Left renal pelvis (tissue), 4 donors: ENCODE data around the gene CIDEA. TPM values are rescaled to one million over a fixed set of nuclear protein-coding genes. Genes with fewer than 3 reads are reported as not detected.
"Not testable (repeated sequence)": the region's sequence is repeated elsewhere in the genome, so short reads cannot be mapped to it uniquely, and the experiment has no call there.

Experiments used
- DNase-seq, 4 donors: peaks; one replicate each; pipeline ENCODE4 v3.0.0-alpha.2; 2013; ENCODE audit warnings: low read depth in 4 of 4, low spot score in 3 of 4
- polyA plus RNA-seq, 4 donors: library from polyadenylated mRNA; unstranded; fragments of 120-200 nt; gene quantifications; one replicate each; pipeline ENCODE4 v1.2.1, GENCODE V29; 2013; ENCODE audit not compliant: insufficient read length in 4 of 4

Gene CIDEA
- polyA plus RNA-seq, 4 donors = not detected

DNA sequence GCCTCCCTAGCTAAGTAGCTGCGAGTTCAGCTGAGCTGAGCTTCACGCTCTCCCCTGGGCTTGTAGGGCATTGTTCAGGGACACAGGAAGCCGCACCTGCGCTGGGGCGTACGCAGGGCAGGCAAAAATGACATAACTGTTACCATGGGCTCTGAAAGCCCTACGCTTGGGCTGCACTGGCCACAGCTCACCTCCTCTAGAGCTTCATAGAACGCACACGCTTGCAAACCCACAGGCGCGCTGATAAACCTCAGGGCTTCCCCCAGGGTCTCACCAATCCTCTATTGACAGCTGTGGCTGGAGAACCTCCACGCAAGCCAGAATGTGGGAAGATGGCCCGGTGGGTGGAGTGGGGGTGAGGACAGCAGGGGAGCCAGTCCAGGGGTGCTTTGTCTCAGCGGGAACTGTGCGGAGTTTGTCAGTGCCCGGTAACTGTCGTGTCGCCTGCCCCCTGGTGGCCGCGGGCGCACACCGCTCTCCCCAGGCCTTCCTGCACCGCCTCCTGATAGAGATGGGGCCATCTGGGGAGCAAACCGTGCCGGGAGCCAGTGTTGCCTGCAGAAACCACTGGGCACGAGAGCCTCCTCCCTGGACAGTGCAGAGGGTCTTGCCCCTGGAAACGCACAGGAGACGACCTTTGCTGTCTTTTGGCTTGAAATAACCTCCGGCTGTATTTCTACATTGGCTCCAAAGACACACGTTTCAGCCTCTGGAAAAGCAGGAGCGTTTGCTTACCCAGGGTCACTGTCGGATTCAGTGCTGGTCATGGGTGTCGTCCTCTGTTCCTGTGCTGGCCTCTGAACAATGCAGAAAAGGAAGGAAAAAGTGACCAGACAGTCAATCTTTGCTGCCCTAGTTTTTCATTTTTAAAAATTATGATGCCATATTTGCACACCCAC is 17.0 kb upstream of the CIDEA start:
- DNase-seq = peak in 1 of 4 donors; percentile 28

- no peak for DNase-seq
Observed at GRCh38 chr18:12238826-12239225, 15.3 kb upstream of the CIDEA start.

GRCh38 chr18:12239431-12239830 is 14.7 kb upstream of the CIDEA start:
- no peak for DNase-seq

- DNase-seq = no peak
Observed at GRCh38 chr18:12242658-12243260, 11.4 kb upstream of the CIDEA start.

GRCh38 chr18:12243272-12243671 is 10.9 kb upstream of the CIDEA start:
- not testable (repeated sequence) for DNase-seq

DNA sequence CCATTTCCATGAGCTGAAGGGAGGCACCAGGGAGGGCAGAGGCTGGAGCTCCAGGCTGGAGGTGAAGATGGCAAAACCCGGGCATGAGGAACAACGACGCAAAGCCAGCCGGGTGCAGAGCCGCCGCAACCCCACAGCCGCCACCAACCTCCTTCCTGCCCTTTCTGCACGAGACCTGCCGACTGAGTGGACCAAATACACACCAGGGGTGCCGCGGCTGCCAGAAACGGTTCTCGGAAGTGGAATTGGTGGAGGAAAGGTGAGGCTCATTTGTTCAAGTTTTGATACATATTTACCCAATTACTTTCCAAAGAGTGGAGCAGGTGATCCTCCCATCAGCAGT is 8.4 kb upstream of the CIDEA start:
- DNase-seq = no peak

GRCh38 chr18:12246849-12247808 is 7.0 kb upstream of the CIDEA start:
- DNase-seq = no peak

GRCh38 chr18:12247946-12248345 is 6.2 kb upstream of the CIDEA start:
- no peak for DNase-seq

DNA sequence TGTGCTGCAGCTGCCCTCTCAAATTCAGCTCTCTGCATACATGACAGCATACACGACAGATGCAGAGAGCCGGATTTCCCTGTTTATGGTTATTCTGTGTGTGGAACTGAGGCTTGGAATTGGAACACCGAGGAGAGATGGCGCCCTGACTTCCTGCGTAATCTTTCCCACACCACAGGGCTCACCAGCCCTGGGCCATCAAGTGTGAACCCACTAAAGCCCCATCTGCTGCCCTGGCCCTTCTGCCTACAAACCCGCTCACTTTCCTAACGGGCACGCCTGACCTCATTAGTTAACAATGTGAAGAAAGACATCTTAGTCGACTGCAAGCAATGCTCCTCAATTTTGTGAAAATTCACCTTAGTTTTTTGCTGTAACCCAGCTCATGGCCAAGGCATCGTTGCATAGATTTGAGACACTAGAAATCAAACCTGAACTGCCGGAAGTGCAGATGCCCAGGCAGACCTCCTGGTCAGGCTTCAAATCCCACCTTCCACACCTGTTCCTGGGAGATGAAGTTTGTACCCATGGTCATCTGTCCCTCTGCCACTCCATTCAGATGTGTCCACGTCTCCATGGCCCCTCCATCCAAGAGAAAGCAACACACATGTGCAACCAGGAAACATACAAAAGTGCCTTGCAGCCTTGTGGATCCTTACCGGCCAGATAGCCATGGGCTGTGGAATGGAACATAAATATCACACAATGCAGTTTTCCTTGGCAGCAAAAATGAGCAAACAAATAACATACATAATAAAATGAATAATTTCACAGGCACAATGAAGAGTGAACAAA is 5.0 kb upstream of the CIDEA start:
- no peak for DNase-seq

DNA sequence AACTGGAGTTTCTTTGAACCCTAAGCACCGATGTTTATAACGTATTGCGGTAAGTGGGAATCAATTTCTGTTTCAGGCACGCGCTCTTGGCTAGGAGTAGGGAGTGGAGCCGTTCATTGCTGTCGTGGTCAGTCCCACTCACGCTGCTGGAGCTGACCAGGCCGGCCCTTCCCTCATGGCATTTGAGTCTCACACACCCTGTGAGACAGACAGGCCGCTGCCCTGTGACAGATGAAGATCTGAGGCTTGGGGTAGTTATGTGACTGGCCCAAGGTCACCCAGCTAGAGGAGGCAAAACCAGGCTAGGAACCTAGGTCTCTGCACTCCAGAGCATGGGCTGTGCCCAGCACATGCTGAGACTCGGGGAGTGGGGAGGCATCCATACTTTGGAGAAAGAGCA is 2.9 kb upstream of the CIDEA start:
- DNase-seq = no peak

DNA sequence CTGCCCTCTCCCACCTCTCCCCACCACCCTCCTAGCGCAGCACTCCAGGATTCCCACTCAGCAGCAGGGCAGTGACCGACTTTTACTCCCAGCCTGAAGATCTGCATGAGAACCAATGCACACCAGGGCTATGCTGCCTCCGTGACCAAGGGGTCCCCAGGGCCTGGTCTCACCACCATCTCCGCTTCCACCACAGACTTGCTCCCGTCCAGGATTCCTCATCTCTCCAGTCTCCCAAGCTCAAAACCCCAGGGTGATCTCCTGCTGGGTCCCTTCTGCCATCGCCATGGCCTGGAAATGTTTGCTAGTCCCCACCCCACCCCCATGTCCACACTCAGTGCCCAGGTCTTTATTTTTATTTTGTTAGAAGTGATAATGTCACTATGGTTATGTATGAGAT is 2.1 kb upstream of the CIDEA start:
- DNase-seq = no peak

GRCh38 chr18:12253027-12253426 is 1.1 kb upstream of the CIDEA start:
- DNase-seq = no peak

- DNase-seq = no peak
Observed at GRCh38 chr18:12253663-12254135, 462 bp upstream of the CIDEA start.

DNA sequence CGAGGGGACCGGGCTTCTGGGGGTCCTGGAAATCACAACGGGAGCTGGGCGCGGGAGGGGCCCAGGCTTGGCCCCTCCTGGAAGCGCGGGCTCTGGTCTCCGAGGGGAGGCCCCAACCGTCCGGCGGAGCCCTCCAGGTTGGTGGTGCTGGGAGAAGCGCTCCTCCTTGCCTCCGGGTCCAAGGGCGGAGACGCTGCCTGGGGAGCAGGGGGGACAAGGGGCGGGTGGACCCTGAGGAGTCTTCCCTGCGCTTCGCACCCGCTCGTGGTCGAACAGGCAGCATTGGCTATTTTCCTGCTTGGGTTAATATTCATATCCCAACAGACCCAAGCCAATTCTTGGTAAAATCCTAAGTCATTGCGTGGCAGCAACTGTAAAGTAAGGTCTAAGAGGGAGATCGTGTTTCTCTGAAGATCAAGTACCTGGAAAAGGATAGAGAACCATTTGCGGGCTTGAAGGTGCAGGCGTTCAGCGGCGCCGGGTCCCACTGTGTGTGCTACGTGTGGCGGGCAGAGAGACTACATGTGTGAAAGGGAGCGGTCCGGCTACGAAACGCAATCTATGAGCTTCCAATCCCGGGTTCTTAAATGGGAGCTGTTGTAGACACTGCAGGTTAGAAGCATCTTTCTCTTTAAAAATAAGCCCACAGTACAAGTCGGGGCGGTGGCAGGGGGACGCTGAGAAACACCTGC is 805 bp downstream of the CIDEA start:
- DNase-seq = no peak

DNA sequence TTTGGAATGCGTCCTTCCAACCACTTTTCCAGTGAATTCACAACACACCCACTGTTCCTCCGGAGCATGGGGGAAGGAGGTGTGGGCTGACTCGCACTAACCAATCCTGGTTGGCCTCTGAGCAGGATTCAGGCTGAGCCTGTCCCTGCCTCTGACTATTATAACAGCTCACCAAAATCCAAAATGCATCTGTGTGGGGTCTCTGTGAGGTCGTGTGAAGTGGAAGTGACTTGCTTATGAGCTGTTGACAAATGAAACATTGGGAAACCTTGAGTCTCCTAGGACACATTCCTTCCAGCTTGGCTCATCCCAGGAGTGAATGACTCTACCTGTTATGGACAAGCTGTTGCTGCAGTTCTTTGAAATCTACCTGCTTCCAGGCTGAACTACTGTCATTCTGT is 1.5 kb downstream of the CIDEA start:
- no peak for DNase-seq

- no peak for DNase-seq
Observed at GRCh38 chr18:12256951-12257350, 2.8 kb downstream of the CIDEA start.

GRCh38 chr18:12257996-12258718 is 4.0 kb downstream of the CIDEA start:
- DNase-seq = no peak

- DNase-seq = no peak
Observed at GRCh38 chr18:12258719-12259705, 4.9 kb downstream of the CIDEA start.
